ENCODE results near the gene TFDP1. TPM values are rescaled to one million over a fixed set of nuclear protein-coding genes. Genes with fewer than 3 reads are reported as not detected.

TFDP1 gene
- total RNA-seq, 4 donors from 2014 or later = 10.3 to 101 (median 52.3) TPM

- Histone ChIP-seq H3K27ac (no peak overlapping the region), H3K27me3 (no peaks in the 10 kb centered on the region), H3K9me3 (no peaks in the 10 kb centered on the region), H3K4me3 (no peak overlapping the region), H3K36me3 (no peaks in the 10 kb centered on the region), H3K4me1 (no peaks in the 10 kb centered on the region)
- DNase-seq = no peak
- intact Hi-C loops (cut with DNase I; ENCODE audit: low total_unique reads) = no loop called here
- TF ChIP-seq CTCF (IDR thresholded peaks at IDR 0.05) (no peak), POLR2A (IDR thresholded peaks at IDR 0.05) (no peak)
These were observed 47.0 kb downstream of the TFDP1 start for GRCh38 chr13:113631341-113632095.

- H3K4me3 ChIP-seq = no peak overlapping the region
- H3K36me3 ChIP-seq = no peaks in the 10 kb centered on the region
- no peak for TF ChIP-seq POLR2A (IDR thresholded peaks at IDR 0.05)
- no peak for TF ChIP-seq CTCF (IDR thresholded peaks at IDR 0.05)
- H3K9me3 ChIP-seq = no peaks in the 10 kb centered on the region
- H3K27ac ChIP-seq = no peak overlapping the region
- no peak for DNase-seq
- intact Hi-C loops (cut with DNase I; ENCODE audit: low total_unique reads) = no loop called here
- H3K27me3 ChIP-seq = no peaks in the 10 kb centered on the region
- no peaks in the 10 kb centered on the region for H3K4me1 ChIP-seq
These were observed 48.3 kb downstream of the TFDP1 start for GRCh38 chr13:113632706-113633484.

- H3K36me3 ChIP-seq = no peaks in the 10 kb centered on the region
These were observed 48.9 kb downstream of the TFDP1 start for GRCh38 chr13:113633485-113633873.

GRCh38 chr13:113634279-113635047 is 49.9 kb downstream of the TFDP1 start:
- Histone ChIP-seq H3K4me1 (no peaks in the 10 kb centered on the region), H3K4me3 (no peak overlapping the region), H3K9me3 (no peaks in the 10 kb centered on the region), H3K27me3 (no peaks in the 10 kb centered on the region), H3K27ac (no peak overlapping the region), H3K36me3 (no peaks in the 10 kb centered on the region)
- DNase-seq = no peak
- intact Hi-C loops (cut with DNase I; ENCODE audit: low total_unique reads) = no loop called here
- TF ChIP-seq CTCF (IDR thresholded peaks at IDR 0.05) (no peak), POLR2A (IDR thresholded peaks at IDR 0.05) (no peak)

More at GRCh38 chr13:113633485-113633873, 48.9 kb downstream of the TFDP1 start:
- Histone ChIP-seq H3K9me3 (no peaks in the 10 kb centered on the region), H3K4me3 (no peak overlapping the region), H3K4me1 (no peaks in the 10 kb centered on the region), H3K27ac (no peak overlapping the region), H3K27me3 (no peaks in the 10 kb centered on the region)
- TF ChIP-seq CTCF (IDR thresholded peaks at IDR 0.05) (no peak), POLR2A (IDR thresholded peaks at IDR 0.05) (no peak)
- DNase-seq = no peak
- intact Hi-C loops (cut with DNase I; ENCODE audit: low total_unique reads) = no loop called here

Data from uterus (tissue), 4 donors.